ENCODE data around the gene GNAI3.
A peak's percentile ranks its signal among the peaks of the same experiment; 100 is the strongest.
"Not testable (repeated sequence)": the region's sequence is repeated elsewhere in the genome, so short reads cannot be mapped to it uniquely, and the experiment has no call there.

The GNAI3 gene

DNA sequence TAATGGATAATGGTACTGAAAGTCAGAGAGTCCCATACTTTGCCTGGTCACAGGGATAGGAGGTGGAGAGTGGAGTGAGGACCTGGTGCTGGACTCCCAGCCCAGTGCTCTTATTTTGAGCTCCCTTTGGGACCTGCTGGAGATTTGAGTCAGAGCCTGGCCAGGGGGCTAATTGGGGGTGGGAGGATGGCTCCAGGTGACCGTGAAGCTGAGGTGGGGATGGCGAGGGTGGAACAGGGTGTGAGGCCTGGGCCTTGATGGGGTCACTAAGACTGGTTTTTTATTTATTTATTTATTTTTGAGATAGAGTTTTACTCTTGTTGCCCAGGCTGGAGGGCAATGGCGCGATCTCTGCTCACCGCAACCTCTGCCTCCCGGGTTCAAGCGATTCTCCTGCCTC lies 89.0 kb downstream of the GNAI3 start:
- DNase-seq (ENCODE audit: low spot score): no peak

DNA sequence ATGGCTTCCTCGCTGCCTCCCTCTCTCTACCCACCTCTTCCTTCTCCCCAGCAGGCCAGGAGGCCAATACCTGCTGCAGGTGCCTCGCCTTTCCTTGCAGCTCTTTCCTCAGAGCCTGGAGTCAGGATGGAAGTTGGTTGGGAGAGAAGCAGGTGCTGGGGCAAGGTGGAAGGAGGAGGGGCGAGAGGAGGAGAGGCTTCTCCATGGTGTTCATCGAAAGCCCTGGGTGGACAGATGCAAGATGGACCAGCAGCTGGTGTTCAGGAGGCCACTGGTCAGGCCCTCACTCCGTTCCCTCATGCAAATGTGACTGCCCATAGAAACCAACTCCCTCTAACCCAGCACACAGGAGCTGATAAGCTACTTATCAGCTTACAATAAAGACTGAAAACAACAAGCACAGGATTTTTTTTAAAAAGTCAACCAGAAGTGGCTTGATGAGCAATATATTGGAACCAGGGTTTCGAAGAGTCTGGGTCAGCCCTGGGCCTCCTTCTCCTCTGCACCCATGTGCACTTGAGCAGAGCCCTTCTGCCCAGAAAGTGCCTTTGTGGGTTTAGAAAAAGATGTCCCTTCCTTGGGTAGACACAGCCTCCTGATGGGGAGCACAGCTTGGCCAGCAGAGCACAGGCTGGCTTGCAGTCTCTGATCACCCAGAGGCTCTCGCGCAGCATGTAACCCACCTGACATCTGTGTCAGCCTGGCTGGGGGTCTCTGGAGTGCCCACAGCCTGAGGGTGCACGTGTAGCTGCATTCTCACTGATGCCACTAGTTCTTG lies 90.8 kb downstream of the GNAI3 start:
- no peak for DNase-seq (ENCODE audit: low spot score)

DNA sequence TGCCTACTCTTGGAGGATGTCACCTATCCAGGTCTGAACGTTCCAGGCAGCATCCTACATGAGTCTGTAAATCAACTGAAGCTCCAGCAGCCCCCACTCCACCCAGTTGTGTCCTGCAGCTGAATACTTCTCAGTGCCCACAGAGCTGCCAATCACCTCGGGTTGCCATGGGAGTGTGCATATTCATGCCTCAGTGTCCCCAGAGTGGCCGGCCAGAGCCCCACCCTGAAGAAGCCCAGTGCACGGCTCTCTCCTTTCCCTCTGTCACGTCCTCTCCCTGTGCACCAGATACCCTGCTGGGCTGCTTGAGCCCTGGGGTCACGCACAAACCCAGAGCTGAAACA lies 91.4 kb downstream of the GNAI3 start:
- no peak for DNase-seq (ENCODE audit: low spot score)

DNA sequence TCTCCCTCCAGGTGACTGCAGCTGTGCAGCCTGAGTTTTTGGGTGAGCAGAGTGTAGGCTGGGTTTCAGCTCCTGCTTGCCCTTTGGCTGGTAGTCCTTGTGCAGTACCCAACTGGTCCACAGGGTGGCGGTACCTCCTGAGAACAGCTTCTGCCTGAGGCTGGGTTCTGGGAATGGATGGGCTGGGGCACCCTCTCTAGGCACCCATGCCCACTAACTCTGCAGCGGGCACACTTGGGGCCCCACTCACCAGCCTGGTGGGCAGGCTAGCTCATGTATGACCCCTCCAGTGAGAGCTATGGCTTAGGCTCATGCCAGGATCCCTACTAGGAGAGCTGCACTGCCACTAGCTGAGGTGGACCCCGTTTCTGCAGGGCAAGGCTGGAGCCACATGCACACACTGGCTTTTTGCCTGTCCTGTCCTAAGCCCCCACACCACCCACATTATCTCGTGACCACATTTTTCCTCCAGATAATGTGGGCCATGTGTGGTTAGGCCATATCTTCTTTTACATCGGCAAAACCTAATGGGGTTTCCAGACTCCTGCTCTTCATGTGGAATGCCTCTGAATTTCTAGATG lies 92.0 kb downstream of the GNAI3 start:
- DNase-seq (ENCODE audit: low spot score): peak; percentile 70

DNA sequence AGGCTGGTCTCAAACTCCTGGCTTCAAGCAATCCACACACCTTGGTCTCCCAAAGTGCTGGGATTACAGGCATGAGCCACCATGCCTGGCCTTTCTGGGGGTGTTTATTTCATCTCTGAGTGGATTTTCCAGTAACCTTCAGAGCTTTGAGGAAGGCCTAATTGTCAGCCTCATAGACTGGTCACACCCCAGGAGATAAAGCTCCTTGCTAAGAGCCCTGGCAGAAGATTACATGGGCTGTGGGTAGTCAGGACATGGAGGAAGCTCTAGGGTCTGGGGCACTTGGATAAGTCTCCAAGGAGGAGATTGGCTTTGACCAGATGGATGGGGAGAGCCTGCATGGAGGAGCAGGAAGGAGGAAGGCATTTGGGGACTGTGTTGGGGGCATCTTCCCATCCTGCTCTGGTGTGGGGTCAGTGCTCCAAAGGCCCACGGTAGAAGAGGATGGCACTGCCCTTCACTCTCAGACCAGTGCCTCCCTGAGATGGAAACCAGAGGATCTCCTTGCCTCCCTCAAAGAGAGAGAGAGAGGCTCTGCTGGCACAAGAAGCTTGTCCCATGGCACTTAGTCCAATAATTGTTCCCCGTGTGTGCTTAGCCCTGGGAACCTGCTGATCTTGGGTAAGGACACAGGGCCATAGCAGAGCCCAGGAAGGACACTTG lies 92.8 kb downstream of the GNAI3 start:
- DNase-seq (ENCODE audit: low spot score): no peak

DNA sequence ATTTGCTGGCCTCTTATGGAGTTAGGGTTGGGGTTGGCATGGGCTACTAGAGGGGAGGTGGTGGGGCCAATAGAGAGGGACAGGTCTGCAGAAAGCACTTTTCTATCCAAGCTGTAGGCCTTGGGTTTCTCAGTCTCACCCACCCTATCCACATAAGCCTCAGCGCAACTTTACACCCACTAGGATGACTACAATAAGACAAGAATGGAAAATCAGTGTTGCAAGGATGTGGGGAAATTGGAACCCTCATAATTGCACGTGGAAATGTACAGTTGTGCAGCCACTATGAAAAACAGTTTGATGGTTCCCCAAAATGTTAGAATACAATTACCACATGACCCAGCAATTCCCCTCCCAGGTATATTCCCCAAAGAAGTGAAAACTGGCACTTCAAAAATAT lies 93.4 kb downstream of the GNAI3 start:
- DNase-seq (ENCODE audit: low spot score): no peak

DNA sequence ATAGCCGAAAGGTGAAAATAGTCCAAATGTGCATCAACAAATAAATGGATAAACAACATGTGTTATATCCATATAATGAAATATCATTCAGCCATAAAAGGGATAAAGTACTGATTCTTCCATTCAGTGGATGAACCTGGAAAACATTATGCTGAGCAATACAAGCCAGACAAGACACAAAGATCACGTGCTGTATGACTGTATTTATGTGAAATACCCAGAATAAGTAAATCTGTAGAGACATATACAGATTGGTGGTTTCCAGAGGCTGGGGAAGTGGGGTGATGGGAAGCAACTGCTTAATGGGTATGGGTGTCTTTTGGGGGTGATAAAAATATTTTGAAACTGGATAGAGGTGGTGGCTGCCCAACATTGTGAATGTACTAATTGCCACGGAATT lies 94.2 kb downstream of the GNAI3 start:
- DNase-seq (ENCODE audit: low spot score): no peak

DNA sequence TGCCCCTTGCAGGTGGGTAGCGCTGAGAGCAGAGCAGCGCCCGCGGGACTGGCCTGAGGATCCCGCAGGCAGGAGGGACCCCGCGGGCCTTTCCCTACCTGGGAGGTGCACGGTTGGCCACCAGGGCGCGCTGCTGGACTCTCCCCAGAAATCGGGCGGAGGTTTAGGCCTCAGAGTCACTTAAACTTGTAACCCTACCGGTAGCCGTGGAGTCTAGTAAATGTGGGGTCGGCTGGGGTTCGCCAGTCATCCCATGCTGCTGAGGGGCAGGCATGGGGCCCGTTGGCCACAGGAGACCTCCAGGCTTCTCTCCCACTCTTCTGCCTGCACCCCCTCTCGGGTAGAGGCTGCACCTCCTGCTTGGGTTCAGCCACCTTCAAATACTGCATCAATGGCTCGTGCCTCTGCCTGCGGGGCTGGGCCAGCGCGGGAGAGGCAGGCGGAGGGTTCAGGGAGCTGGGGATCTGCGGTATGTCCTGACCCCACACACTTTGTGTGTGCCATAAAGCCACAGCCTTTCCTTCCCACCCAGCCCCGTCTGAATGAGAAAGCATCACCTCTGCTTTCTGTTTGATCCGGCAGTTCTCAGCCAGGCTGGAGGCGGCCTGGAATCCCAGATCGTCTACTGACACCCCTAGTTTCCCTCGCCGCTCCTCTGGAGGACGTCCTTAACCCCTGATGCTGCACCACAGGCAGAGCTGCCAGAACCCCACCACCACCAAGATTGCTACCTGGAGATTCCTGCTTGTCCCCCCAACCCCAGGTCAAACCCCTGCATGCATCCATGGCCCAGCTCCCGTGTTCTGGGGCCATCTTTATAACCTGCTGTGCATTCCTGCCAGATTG lies 95.2 kb downstream of the GNAI3 start:
- DNase-seq (ENCODE audit: low spot score): peak; percentile 74

DNA sequence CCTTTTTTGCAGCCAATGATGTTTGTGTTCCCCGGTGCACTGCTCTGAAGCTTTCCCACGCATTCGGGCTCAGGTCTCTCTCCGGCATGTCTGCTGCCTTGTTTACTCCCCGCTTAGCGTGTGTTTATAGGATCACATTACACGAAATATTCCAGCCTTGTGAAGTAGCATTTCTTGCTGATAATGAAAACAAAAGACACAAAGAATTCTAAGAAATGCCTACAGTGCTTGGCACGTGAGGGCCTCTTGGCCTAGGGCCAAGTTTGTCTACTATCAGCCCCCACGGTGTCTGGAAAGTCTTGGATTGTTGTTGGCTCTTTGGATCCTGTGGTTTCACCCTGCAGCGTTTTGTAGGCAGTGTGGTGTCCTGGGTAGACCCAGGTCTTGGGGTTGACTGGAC lies 96.3 kb downstream of the GNAI3 start:
- no peak for DNase-seq (ENCODE audit: low spot score)

DNA sequence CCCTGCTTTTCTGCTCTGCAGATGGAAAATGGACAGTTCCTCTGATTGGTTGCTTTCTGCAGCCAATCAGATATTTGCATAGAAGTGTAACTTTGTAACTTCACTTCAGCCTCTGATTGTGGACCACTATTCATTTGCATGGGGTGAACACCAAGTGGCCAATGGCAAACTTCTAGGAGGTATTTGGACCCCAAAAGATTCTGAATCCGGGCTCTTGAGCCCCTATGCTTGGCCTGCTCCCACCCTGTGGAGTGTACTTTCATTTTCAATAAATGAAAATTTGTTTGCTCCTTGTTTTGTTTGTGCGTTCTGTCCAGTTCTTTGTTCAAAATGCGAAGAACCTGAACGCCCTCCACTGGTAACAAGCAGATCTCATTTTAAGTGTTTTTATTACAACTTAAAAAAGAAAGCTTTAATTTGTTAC lies 101.1 kb downstream of the GNAI3 start:
- DNase-seq (ENCODE audit: low spot score): no peak

DNA sequence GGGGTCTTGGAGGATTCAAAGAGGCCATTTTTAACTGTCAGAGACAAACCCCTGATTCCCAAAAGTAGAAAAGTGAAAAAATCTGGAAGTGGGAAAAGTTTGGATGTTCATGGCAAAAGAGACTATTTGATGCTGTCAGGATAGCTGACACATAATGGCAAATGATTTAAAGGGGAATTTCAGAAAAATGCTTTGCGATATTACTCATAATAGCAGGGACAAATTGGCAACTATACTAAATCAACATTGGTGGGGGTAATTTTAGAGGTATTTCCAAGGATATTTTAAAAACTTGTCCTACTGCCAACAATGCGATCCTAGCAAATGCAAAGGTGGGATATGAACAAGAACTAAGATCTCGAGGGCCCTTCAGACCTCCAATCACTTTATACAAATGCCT lies 102.2 kb downstream of the GNAI3 start:
- DNase-seq (ENCODE audit: low spot score): no peak

DNA sequence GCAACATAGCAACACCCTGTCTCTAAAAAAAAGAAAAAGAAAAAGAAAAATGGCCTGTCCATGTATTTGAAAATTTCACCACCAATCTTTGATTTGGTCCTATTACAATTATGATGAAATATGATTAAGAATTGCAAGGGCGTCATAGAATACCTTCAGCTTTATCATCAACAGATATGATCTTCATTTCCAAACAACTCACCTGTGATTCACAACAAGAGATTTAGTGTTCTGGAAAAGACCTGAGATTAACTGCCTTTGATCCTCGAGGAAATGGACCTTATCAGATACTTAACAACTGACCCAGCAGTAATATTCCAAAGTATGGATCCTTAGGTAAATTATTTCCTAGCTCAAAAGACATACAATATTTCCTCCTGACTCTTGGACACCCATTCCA lies 104.0 kb downstream of the GNAI3 start:
- no peak for DNase-seq (ENCODE audit: low spot score)

DNA sequence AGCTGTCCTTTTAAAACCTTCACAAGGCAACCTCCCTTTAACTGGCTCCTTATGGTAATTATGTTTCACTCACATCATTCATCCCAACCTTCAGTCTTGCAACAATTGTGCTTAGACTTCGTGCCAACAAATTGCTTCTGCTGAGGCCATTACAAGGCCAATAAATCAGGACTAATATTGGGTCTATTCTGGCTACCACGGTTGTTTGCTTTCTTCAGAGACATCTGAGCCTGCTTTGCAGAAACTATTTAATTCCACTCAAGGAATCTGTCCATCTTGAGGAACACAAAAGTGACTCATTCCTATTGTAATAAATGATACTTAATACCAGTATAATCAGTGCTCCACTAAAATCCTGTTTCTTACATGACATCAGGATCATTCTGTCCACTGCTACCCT lies 104.9 kb downstream of the GNAI3 start:
- no peak for DNase-seq (ENCODE audit: low spot score)

DNA sequence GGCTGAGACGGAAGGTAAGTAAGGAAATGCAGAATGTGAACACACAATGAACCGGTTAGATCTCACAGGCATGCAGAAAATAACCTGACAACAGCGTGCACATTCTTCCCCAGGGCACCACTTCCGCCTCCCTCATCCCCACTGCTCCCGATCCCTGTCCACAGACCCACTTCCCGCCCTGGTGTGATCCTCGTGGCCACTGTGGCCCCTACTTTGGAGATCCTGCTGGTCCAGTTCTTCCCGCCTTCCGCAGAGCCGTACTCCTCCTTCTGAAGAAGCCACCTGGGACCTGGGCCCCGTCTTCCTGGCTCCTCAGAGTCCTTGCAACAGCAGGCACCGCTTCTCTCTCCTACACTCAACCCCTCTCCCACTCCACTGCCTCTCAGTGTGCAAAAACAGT lies 106.1 kb downstream of the GNAI3 start:
- no peak for DNase-seq (ENCODE audit: low spot score)

DNA sequence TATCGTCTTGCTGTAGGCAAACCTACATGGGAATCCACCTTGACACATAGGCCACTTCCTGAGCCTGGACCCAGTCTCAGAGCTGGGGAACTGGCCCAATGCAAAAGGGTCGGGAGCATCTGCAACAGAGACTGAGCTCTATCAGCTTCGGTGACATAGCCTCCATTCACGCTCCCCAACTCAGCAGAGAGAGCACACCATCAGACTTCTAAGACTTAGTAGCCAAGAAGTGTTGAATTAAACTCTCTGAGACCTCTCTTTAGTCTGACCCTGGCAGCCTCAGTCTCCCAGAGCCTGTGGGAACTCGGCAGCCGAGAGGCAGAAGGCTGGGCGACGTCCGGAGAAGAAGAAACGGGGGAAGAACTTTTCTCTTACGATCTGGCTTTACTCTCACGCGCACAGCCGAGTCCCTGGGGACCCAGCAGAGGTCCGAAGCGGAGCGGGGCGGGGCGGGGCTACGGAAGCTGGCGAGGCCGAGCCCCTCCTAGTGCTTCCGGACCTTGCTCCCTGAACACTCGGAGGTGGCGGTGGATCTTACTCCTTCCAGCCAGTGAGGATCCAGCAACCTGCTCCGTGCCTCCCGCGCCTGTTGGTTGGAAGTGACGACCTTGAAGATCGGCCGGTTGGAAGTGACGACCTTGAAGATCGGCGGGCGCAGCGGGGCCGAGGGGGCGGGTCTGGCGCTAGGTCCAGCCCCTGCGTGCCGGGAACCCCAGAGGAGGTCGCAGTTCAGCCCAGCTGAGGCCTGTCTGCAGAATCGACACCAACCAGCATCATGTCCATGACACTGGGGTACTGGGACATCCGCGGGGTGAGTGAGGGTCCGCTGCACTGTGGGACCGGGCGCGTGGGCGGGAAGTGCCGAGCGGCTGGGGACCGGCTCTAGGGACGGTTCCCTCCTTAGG lies 107.5 kb downstream of the GNAI3 start, which contains the start of gene GSTM4:
GSTM4 (plus strand) TSS at position 485 of the 905 bp plus-strand sequence; CDS start at position 776, 291 bp downstream.
- DNase-seq (ENCODE audit: low spot score): peak; percentile 65

DNA sequence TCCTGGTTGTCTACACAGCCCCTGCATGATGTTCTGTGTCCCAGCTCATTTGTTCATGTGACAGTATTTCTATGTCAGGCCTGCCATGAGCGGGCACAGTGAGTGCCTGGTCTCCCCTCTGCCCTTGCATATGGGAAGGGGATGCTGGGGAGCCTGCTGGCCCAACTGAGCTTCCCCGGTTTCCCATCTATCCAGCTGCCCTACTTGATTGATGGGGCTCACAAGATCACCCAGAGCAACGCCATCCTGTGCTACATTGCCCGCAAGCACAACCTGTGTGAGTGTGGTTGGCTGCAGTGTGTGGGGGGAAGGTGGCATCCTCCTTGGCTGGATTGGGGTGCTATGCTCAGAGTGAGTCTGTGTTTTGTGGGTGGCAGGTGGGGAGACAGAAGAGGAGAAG lies 109.0 kb downstream of the GNAI3 start:
- DNase-seq (ENCODE audit: low spot score): no peak

DNA sequence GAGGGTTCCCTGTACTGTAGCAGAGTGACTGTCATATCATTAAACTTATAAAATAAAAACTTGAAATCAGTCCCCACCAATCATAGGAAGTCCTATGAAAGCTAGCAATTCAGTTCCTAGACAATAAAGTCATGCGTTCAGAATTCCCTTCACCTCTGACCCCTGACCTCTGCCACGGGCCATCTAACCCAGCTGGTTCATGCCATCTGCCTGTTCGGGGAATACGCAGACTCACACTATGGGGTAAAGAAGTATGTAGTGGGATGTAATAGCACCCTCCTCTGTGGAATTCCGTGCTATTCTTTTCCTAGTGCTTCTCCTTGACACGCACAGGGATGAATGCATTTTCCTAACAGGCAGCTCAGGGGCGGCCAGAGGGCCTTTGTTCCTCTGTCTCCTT lies 109.6 kb downstream of the GNAI3 start:
- no peak for DNase-seq (ENCODE audit: low spot score)

DNA sequence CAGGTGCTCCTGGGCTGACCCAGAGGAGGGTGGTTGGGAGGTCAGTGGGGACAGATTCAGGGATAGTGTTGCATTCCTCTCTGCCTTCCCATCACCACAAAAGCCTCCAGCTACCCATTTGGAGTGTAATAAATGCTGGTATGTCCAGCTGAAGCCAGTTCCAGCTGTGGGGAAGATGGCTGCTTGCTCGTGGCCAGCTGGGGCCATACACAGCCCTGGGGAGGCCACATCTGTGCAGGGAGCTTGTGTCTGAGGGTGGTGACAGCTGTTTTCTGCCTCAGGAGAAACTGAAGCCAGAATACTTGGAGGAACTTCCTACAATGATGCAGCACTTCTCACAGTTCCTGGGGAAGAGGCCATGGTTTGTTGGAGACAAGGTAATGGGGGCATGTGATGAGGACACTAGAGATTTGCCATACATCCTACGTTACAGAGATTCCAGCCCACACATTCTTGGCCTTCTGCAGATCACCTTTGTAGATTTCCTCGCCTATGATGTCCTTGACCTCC lies 110.2 kb downstream of the GNAI3 start:
- DNase-seq (ENCODE audit: low spot score): no peak

DNA sequence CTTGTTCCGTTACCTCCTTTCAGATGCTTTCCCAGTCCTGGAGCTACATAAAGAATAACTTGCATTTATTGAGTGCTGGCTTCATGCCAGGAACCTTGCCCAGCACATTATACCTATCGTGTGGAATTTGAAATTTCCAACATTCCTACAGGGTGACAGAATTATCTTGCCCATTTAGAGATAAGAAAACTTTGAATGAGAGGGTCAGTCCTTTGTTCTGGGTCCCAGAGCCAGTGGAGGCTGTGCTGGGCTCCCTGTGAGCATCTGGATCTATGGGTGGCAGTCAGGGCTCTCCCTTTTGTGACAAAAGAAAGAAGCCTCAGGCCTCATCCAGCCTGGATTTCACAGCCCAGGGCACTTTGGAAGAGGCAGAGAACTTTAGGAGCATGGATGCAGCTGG lies 110.7 kb downstream of the GNAI3 start:
- peak; percentile 60 for DNase-seq (ENCODE audit: low spot score)

DNA sequence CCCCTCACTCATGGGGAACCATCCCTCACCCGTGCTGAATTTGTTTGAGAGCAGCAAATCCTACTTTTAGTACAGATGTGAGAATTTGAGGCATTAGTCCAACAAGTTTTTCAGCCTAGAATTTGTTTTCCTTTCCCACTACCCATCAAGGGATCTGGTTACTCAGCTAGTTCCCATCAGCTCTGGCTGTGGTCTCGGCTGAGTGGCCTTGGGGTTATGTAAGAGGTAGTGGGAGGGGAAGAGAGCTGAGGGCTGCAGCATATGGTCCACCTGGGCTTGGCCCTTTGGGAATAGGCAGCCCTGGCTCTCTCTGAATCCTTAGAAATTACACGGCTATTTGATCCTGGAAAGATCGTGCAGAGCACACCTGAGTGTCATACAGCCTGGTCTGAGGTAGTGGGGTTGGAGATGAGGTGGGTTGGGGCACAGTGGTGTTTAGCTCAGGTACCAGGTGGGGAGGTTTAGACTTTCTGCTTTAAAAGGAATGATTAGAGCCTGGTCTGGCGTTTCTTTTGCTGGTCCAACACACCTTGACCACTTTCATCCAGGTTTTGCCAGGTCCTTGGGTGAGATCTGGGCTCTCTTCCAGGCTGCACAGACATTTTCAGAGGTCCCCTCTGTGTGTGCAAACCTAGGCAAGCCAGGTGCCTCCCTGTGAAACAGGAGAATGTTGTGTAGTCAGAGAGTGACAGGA lies 111.7 kb downstream of the GNAI3 start:
- peak; percentile 65 for DNase-seq (ENCODE audit: low spot score)

DNA sequence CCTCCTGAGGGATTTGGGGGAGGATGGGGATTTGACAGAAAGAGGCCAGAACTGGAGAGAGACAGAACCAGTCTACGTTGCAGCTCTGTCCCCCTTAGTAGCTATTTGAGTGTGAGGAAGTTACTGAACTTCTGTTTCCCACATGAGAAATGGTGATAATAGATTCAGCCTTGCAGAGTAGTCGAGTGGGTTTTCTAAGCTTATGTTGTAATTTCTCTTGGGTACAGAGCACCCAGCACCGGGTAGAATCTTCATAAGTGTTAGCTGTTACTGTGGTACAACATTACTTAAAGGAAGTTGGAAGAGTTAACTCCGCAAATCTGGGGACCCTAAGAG lies 112.2 kb downstream of the GNAI3 start:
- not testable (repeated sequence) for DNase-seq (ENCODE audit: low spot score)

Data from kidney tubule cell (primary cell).